OCI-M1 (cell line): ENCODE data around the gene KIAA1549.
A peak's percentile ranks its signal among the peaks of the same experiment; 100 is the strongest.
"Not testable (repeated sequence)": the region's sequence is repeated elsewhere in the genome, so short reads cannot be mapped to it uniquely, and the experiment has no call there.

ENCODE experiments used
- DNase-seq: peaks from one replicate; lab custom pipeline; 2025; lab: John Stamatoyannopoulos, UW

KIAA1549 gene

DNA sequence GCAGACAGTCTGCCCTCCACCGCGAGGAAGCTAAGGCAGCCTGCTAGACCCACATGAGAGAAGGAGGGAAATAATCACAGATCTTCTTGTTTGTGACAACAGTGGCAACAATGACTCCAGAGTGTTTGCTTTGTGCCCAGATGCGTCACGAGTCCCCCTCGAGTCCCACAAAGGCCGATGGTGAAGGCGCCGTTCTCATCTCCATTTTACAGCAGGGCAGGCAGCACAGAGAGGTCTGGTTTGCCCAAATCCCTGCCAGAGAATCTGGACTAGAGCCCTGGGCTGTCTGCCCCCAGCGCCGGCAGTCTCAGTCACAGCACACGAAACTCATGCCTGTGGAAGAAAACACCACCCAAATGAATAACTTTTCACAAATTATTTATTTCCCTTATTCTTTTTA lies 38.1 kb downstream of the KIAA1549 start:
- no peak for DNase-seq

DNA sequence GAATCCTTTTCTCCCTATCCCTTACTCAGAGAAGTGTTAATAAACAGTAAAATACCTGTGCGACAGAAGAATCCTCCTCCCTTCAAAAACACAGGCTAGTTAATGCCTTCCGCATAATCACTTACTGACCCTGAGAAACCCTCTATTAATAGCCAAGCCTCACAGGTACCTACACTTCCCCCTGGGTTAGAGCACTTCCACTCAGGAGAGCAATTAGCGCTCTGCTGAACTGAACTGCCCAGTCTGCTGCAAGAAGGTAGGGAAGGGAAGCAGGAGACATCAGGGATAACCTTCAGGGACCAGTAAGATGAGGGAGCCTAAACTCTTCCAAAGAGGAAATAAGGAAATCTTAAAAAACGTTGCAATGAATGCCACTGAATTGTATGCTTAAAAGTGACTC lies 39.6 kb downstream of the KIAA1549 start:
- DNase-seq, result no peak

DNA sequence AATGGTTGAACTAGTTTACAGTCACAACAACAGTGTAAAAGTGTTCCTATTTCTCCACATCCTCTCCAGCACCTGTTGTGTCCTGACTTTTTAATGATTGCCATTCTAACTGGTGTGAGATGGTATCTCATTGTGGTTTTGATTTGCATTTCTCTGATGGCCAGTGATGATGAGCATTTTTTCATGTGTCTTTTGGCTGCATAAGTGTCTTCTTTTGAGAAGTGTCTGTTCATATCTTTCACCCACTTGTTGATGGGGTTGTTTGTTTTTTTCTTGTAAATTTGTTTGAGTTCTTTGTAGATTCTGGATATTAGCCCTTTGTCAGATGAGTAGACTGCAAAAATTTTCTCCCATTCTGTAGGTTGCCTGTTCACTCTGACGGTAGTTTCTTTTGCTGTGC lies 40.6 kb downstream of the KIAA1549 start:
- DNase-seq, result not testable (repeated sequence)

DNA sequence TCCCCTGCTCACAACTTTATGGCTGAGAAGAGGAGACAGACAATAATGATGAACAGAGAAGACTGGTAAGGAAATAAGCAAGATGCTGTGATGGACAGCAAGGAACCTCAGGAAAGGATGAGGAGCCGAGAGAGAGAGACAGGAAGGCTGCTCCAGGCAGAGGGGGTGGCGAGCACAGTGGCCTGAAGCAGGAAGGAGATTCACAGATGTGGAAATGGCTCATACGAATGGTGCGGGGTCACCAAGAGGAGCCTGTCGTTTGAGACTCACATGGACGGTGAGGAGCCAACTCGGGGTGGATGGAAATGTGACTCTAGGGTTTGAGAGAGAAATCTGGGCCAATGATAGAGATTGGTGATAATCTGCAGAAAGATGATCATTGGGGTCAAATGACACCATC lies 43.7 kb downstream of the KIAA1549 start:
- DNase-seq, result no peak

DNA sequence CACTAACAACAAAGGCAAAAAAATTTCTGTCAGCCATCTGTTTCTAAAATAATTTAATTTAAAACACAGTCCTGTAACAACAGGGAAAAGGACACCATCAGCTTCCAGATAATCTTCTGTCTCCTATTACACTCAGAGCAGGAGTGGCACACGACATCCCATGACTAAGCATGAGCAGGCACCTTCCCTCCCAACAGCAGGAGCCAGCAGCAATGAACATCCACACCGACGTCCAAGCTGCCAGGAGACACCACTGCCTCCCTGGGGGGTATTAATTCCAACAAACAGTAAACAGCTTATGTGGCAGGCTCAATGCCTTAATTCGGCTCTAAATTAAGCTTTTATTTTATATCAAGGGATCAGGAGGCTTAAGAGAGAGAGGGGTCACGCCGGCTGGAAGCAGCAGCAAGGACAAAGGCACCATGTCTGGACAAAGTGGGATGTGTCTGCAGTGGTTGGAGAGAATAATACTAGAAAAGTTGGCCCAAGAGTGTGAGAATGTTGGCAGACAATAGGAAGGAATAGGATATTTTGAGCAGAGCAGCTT lies 45.7 kb downstream of the KIAA1549 start:
- DNase-seq, result peak; percentile 0

DNA sequence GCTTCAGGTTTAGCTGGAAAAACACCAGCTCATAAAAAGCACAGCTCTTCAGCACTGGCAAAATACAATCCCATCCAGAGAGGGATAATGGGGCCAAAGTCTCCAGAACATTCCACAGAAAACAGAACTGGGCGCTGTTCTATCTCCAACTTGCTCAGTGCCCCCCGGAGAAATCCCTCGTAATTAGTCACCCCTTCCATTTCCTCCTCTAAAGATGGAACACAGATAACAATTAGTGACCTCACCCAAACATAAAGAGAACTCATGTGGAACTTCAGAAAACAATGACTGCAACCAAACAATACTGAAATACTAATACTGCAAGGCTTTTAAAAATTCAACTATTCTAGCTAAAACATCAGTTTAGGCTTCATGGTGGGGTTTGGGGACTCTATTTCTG lies 46.3 kb downstream of the KIAA1549 start:
- DNase-seq, result no peak

DNA sequence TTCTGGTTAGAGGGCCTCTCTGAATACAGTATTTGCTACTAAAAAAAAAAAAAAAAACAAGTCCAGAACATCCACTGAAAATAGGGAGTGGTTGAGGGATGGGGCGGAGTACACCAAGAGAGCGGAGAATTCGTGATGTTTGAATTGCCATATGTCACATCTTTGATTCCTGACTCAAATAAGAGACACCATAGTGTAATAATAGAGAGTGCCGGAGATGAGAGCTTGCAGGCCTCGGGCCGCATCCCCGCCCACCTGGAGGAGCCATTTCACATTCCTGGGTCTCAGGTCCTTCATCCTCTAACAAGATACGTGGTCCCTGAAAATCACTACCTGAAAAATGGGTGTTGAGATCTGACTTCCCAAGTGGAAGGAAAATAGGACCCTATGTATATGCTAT lies 46.8 kb downstream of the KIAA1549 start:
- DNase-seq, result no peak

DNA sequence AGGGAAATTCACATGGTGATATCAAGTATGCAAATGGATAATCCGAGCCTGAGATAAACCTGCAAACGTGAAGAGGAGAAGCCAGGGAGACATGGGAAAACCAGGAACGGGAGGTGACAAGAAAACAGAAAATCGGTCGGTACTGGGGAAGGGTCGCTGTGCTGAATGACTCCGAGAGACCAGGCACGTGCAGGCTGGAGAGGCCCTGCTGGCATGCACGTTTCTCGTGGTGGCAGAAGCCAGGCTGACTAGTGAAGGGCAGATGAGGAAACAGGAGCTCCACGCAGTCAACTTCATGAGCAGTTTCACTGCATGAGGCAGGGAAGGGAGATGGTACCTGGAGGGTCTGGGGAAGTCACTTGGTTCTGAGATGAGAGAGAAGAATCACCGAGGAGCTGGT lies 48.3 kb downstream of the KIAA1549 start:
- DNase-seq, result no peak

DNA sequence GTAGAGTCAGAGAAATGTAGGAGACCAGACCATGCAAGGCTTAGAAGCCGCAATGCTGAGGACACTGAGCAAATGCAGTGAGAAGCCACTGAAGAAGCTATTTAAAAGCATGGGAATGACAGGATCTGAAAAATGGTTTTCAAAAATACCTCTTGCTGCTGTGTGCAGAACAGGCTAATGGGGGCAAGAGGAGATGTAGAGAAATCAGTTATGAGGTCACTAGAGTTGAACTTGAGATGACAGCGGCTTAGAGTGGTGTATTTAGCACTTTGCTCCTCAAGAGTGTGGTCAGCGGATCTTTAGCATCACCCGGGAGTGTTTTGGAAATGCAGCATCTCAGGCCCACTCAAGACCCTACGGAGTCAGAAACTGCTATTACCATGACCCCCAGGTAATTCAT lies 48.8 kb downstream of the KIAA1549 start:
- DNase-seq, result no peak

DNA sequence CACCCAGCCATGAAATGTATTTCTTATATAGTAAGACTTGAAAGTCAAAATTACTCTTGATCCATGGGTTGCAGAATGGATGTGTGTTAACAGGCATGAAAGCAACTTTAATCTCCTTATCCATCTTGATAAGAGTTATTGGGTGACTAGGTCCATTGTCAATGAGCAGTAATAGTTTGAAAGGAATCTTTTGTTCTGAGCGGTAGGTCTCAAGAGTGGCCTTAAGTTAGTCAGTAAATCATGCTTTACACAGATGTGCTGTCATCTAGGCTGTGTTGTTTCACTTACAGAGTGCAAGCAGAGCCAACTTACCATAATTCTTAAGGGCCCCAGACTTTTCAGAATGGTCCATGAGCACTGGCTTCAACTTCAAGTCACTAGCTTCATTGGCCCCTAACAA lies 51.2 kb downstream of the KIAA1549 start:
- no peak for DNase-seq

DNA sequence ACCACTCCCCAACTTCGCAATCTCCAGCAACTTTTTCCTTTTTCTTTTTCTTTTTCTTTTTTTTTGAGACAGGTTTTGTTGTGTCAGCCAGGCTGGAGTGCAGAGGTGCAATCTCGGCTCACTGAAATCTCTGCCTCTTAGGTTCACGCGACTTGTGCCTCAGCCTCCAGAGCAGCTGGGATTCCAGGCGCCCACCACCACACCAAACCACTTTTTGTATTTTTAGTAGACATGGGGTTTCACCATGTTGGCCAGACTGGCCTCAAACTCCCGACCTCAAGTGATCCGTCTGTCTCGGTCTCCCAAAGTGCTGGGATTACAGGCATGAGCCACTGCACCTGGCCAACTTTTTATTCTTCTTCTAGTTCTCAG lies 55.0 kb downstream of the KIAA1549 start:
- DNase-seq, result no peak

DNA sequence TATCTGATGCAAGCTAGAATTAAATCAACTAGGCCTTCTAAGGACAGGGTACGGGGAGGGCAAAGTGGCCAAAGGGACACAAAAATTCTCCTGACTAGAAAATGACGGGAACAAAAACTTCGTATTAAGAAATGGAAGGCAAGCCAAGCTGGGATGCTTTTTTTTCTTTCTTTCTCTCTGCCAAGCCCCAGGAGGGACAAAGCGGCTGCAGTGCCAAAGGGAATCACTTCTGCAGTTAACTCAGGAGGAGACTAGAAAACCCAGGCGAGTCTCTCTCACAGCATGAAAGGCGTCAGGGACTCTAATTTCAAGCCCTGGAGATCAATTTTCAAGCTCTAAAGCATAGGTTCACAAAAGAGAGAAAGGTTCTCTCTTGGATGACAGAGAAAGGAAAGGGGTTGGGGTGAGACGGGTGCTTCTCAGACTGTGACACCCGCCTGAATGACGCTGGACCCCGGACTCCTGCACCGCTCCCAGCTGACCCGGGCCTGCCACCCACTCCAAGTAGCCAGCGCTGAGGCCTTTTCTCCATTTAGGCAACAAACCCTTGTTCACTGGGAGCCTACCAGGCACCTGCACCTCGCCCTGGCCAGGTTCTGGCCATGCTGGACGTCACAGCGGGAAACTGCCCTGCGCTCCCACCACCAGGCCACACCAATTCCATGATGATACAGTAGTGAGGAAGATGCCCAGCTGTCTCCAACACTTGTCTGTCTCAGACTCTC lies 56.5 kb downstream of the KIAA1549 start:
- no peak for DNase-seq

DNA sequence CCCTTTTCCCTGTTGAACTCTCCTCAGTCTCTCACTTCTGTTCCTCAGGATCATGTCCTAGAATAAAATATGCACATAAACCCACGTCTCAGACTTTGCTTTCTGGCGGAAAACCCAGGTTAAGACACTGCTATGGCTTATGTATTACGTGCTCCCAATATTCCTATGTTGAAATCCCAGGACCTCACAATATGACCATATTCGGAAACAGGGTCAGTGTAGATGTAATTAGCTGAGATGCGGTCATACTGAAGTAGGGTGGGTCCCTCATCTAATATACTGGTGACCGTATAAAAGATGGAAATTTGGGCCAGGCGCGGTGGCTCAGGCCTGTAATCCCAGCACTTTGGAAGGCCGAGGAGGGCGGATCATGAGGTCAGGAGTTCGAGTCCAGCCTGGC lies 59.9 kb downstream of the KIAA1549 start:
- DNase-seq, result no peak

DNA sequence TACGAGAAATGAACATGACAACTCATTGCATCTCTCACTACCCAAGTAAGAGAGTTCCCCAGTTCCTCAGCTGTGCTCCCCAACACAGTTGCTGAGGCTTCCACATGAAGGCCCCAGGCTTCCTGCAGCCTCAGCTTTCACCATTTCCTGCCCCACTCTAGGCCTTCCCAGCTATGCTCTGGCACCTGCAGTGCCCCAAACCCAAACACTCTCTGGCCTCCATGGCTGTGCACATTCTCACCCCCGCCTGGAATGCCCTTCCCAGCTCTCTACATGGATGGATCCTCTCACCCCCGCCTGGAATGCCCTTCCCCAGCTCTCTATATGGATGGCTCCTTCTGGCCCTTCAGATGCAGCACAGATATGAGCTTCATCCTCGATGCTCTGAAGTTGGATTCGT lies 61.3 kb downstream of the KIAA1549 start:
- no peak for DNase-seq

DNA sequence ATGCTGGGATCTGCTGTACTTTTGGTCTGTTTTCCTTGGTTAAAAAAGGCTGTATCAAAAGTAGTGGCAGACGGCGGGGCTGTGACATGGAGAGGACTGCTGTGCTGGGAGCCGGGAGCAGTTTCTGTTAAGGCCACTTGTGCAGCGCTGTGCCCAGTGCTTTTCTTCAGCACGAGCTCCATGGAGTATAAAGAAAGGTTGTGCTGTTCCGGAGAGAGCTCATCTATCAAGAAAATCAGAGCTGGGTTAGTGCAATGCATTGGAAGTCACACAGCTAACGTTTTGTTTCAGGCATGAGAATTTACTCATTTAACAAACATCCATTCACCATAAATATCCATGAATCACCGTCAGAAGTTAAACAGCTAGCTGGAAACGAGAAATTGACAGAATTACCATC lies 62.0 kb downstream of the KIAA1549 start:
- no peak for DNase-seq

DNA sequence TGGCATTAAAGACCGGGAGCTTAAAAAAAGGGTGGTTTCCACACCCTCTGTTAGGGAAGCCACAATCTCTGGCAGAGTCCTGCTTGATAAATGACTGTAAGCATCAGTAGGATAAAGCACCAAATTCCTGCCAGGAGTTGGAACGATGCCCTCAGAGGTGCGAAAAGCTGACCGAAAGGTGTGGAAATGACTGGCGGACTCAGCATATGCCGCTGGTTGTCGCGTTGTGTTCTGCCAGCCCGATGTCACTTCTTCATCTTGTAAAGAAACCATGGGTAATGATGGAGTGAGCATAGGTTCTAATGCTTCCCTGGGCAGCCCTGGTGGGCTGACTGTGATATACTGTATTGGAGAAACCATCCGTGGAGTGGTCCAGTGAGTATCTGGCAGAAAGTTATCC lies 62.4 kb downstream of the KIAA1549 start:
- DNase-seq, result no peak

DNA sequence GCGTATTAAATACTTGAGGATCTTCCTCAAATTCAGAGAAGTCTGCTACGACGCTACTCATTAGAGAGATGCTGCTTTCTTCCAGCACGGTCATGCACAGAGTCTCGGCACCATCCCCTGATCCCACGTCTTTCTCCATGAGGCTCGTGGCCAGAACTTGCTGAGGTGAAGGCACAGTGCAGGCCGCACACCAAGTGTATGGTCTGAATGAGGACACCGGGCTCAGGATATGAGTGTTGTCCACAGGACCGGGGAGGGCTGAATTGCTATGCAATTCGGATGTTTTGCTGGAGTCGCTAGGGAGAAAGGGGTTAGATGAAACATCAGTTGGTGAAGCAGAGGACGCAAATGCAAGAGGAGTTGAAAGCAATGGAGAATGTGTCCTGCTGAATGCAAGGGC lies 63.0 kb downstream of the KIAA1549 start:
- no peak for DNase-seq

DNA sequence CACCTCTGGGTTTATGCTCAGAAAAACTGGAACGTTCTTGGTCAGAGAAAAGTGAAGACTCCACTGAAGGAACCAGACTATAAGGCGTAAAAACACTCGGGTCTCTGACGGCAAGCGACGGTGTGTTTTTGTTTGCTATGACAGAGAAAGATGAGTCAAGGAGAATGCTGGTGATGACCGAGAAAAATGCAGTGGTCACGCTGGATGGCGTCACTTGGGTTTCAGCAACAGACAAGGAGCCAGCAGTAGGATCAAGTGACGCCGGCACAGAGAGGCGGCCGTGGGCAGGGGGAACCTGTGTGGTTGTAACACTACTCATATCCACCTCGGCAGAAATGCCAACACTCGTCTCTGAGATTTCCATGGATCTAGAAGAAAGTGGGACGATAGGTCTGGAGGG lies 63.4 kb downstream of the KIAA1549 start:
- DNase-seq, result no peak

DNA sequence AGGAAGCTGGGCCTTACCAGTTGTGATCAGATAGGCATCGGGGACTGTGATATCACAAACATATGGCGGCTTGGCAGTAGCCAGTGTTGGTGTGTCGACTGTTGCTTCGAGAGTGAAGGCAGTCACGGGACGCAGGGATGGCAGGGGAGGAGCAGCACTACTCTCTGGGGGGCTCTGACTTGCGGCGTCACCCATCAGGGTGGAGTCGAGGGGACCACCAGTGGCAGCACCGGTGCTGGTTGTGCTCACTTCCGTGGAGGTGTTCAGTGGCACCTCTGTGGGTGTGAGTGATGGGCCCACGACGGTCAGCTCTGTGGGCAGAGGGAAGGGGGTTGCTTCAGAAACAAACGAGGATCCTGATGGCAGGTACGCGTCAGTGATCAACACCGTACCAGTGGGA lies 64.5 kb downstream of the KIAA1549 start:
- DNase-seq, result no peak

DNA sequence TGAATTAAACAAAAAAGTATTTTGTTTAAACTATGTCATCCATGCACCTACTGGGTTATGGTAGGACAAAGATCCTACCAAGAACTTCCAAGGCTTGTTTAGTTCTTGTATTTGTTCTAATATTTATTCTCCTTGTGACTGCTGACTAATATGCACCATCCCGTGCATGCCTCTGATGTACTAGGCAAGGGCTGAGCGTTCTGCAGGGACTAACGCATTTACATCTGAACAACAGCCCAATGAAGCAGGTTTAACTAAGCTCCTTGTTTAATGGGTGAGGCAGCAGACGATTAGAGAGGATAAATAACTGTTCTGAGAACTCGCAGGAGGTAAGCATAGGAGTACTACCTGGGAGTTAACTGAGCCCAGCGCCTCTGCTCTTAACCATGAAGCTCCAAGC lies 64.9 kb downstream of the KIAA1549 start:
- no peak for DNase-seq

DNA sequence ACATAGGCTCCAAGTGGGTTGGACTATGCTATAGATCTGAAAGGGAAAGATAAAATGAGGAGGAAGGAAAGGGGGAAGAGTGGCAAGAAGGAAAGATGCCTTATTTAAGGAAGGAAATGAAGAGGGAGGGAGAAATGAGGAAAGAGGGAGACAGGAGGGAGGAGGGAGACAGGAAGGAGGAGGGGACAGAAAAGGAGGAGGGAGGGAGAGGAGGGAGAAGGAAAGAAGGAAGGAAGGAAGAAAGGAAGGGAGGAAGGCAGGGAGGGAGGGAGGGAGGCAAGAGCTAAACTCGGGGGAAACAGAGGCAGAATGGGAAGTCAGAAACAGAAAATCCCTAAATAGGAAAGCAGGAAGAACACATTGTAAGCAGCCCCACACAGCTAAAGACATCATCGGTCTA lies 67.4 kb downstream of the KIAA1549 start:
- no peak for DNase-seq

DNA sequence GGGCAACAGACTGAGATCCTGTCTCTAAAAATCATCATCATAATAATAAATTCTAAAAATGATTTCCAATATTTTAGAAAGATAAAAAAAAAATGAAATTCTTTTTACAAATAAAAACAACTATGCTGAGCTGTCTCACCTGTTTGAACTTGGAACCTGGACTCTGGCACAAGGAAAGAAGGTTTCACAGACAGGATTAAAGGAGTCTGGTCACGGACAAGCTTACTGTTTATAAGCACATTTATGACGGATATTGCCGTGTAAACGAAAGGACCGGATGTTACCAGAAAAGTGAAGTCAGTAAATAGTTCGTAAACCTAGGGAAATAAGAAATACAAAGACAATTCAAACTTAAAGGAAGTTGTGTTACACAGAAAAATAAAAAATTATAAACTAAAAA lies 70.2 kb downstream of the KIAA1549 start:
- no peak for DNase-seq

DNA sequence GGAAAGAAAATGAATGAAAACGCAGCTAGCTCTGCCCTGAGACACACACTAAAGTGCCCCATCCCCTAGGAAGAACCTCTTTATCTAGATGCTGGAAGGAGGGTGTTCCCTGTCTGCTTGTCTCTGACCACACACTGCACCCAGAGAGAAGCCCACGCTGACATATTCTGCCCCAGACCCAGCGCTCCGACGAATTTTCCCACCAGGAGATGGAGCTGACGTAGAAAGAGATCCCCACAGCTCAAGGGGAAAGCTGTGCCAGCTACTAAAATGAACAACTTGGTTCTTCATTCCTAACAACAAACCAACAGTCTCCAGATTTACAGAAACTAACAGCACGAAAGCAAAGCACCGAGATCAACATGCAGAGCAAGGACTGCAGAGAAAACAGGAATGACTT lies 73.3 kb downstream of the KIAA1549 start:
- DNase-seq, result no peak

DNA sequence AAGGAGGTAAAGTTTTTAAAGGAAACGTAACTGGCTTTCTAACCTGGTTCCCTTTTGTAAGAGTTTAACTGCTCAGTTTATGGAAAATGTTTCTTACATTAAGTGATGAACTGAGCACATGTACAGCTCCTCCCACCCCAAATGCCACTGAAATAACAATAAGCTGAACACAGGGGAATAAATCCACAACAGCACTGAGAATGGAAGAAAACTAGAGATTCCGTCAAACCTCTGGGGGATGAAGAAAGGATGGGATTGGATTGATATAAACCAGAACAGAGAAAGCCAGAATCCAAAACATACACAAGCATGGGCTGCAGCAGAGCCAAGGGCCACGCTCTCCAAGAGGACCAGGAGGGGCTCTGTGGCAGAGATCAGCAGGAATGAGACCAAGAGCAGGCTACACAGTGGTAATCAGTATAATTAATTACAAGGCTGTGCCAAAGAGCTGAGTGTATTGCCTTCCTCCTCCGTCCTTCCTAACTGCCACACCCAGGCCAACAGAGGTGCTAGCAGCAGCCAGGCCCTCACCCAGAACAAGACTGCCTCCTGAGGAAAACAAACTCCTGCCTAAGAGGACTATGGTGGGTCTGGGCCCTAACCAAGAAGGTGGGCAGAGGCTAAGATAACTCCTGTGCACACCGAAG lies 73.9 kb downstream of the KIAA1549 start:
- no peak for DNase-seq
